Measurements from ENCODE around the gene BCL6B.

Gene BCL6B

DNA sequence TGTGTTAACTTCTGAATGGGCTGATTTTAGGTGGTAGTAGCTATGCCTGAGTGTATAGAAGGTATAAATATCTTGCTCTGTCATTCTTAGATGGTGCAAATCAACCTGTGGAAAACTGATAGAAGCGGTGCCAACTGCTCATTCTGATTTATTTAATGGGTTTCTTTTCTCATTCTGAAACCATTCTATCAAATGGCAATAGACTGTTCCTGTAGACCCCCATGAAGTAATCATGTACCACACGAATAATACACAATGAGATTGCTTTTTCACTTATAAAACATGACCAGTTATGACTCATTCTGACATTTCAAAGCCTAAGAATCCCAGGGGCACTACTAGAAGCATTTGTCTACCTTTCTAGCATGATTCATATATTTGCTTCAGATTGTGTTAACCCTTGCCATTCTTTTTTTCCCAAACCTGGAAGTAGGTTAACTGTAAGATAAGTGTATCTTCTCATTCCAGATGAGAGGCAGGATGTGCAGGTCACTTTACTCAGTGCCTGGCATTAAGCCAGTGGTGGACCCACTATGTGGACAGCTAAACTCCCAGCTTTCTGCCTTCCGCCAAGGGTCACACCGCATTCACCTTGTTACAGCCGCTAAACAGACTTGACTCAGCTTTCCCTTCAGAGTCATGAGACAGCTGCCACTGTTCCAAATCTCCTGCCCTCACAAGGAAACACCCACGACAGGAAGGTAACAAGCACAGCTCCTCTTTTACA lies 37.5 kb downstream of the BCL6B start:
- Mint-ChIP-seq H3K27ac (peak overlapping the region; percentile 96), H3K9me3 (no peaks in the 10 kb centered on the region), H3K4me3 (peak overlapping the region; percentile 69), H3K4me1 (peaks cover 26% of the 10 kb centered on the region), H3K27me3 (no peaks in the 10 kb centered on the region), H3K36me3 (no peaks in the 10 kb centered on the region)

DNA sequence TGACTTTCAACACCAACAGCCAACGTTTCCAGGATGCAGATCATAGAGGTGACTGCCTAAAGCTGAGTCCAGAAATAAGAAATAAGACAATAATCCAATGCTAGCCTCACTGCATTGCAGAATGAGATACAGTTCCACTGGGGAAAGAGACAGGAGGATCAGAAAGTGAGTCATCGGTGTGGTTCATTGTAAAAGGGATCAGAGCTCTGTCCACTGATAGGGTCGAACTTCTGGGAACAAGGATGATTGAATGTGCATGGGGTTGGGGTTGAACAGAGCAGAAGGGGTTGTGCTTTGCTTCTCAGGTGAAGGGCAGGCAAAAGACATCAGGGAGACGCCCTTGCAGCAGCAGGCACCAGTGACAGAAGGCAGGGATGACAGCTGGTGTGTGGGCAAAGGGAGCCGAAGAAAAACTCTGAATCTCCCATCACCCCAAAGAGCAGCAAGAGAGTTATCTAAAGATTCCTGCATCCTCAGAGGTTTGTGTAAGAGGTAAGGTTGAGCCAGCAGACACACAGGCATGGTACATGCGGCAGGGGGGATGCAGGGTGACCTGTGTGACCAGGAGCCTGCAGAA lies 40.8 kb downstream of the BCL6B start:
- peaks cover 26% of the 10 kb centered on the region for H3K4me1 Mint-ChIP-seq
- H3K27me3 Mint-ChIP-seq = no peaks in the 10 kb centered on the region
- H3K36me3 Mint-ChIP-seq = peaks cover 3% of the 10 kb centered on the region
- peaks cover 6% of the 10 kb centered on the region for H3K9me3 Mint-ChIP-seq
- no peak overlapping the region for H3K27ac Mint-ChIP-seq
- H3K4me3 Mint-ChIP-seq = no peak overlapping the region

DNA sequence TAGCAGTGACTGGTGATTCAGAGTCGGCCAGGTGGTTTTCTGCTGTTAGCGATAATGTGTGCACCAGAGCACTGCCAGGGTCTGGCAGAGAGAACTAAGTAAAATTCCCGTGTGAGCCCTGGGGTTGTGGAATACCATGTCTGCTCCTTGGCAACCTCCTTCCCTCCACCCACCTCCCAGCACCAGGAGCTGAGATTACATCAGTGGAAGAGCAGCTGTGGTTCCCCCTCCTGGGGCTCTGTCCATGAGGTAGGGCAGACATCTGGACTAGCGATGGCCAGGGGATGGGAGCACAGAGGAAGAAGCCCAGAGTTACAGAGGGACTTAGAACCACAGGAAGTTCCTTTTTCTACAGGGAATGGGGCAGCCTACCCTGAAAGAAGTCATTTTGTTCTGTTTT lies 41.4 kb downstream of the BCL6B start:
- no peak overlapping the region for H3K27ac Mint-ChIP-seq

DNA sequence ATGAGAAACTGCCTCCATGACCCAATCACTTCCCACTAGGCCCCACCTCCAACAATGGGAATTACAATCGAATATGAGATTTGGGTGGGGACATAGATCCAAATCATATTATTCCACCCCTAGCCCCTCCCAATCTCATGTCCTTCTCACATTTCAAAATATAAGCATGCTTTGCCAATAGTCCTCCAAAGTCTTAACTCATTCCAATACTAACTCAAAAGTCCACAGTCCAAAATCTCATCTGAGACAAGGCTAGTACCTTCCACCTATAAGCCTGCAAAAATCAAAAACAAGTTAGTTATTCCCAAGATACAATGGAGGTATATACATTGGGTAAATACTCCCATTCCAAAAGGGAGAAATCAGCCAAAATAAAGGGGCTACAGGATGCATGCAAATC lies 44.3 kb downstream of the BCL6B start:
- H3K4me1 Mint-ChIP-seq = peaks cover 3% of the 10 kb centered on the region
- H3K9me3 Mint-ChIP-seq = peaks cover 10% of the 10 kb centered on the region
- peaks cover 6% of the 10 kb centered on the region for H3K36me3 Mint-ChIP-seq
- H3K27ac Mint-ChIP-seq = no peak overlapping the region
- no peaks in the 10 kb centered on the region for H3K27me3 Mint-ChIP-seq
- no peak overlapping the region for H3K4me3 Mint-ChIP-seq

More for the DNA sequence above, 41.4 kb downstream of the BCL6B start:
- H3K4me1 Mint-ChIP-seq = peaks cover 19% of the 10 kb centered on the region
- H3K9me3 Mint-ChIP-seq = peaks cover 10% of the 10 kb centered on the region
- H3K4me3 Mint-ChIP-seq = no peak overlapping the region
- H3K36me3 Mint-ChIP-seq = peaks cover 6% of the 10 kb centered on the region
- no peaks in the 10 kb centered on the region for H3K27me3 Mint-ChIP-seq

DNA sequence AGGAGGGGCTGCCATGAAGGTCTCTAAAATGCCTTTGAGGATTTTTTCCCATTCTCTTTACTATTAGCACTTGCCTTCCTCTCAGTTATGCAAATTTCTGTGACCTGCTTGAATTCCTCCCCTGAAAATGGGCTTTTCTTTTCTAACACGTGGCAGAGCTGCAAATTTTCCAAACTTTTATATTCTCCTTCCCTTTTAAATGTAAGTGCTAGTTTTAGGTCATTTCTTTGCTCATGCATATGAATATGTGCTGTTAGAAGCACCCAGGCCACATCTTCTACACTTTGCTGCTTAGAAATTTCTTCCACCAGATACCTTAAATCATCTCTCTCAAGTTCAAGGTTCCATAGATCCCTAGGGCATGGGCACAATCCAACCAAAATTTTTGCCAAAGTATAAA lies 45.4 kb downstream of the BCL6B start:
- Mint-ChIP-seq H3K36me3 (peaks cover 6% of the 10 kb centered on the region), H3K4me1 (no peaks in the 10 kb centered on the region), H3K4me3 (no peak overlapping the region), H3K9me3 (peaks cover 10% of the 10 kb centered on the region), H3K27ac (no peak overlapping the region), H3K27me3 (no peaks in the 10 kb centered on the region)

DNA sequence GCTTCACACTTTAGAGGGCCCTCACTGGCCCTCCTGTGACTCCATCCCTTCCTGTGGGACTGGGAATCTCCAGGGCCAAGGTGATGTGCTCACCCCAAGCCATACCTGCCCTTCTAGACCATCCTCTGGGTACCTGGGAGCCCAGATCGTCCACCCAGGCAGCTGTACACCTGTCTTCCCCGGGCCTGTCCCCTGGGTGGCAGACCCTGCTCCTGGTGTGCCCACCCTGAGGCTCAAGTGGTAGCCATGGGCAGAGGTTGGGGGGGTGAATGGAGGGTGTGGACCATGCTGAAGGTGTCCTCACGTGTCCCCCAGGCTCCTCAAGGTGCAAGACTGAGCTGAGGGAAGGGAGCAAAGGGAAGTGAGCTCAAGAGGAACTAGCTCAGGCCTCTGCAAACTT lies 47.9 kb downstream of the BCL6B start:
- Mint-ChIP-seq H3K27ac (no peak overlapping the region), H3K4me3 (no peak overlapping the region), H3K36me3 (peaks cover 6% of the 10 kb centered on the region), H3K4me1 (no peaks in the 10 kb centered on the region), H3K27me3 (no peaks in the 10 kb centered on the region), H3K9me3 (peaks cover 10% of the 10 kb centered on the region)

DNA sequence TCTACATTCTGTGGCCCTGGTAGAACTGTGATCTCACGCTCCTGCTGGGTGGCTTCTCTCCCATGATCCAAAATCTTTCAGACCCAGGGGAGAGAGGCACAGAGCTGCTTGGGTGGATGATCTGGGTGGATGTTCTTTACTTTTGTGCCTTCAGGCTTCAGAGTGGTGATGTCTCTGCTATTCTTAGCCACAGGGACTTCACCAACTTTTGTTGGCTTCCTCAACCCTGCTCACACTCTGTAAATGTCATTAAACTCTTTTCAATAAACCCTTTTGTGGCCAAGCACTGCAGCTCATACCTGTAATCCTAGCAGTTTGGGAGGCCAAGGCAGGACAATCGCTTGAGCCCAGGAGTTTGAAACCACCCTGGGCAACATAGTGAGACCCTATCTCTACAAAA lies 49.6 kb downstream of the BCL6B start:
- Mint-ChIP-seq H3K4me1 (no peaks in the 10 kb centered on the region), H3K36me3 (peaks cover 6% of the 10 kb centered on the region), H3K9me3 (peaks cover 10% of the 10 kb centered on the region), H3K4me3 (no peak overlapping the region), H3K27ac (no peak overlapping the region), H3K27me3 (no peaks in the 10 kb centered on the region)

DNA sequence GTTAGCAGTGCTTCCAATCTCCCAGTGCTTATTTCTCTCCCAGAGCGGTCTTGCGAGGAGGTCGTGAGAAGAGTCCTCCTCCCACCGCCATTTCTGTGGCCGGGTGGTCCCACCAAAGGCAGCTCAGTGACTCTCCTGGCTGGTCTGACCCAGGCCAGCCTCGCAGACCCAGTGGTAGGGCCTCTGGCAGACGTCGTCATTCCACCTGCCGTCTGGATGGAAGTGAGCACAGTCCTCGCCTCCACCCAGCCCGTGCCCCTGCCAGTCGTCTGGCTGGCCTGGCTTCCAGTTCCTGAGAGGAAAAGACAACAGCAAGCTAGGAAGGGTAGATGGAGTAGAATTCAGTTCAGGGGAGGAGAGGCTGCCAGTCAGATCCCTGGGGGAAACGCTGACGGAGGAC lies 52.1 kb downstream of the BCL6B start:
- Mint-ChIP-seq H3K27ac (no peak overlapping the region), H3K4me1 (no peaks in the 10 kb centered on the region), H3K4me3 (no peak overlapping the region), H3K36me3 (no peaks in the 10 kb centered on the region), H3K27me3 (no peaks in the 10 kb centered on the region), H3K9me3 (no peaks in the 10 kb centered on the region)

DNA sequence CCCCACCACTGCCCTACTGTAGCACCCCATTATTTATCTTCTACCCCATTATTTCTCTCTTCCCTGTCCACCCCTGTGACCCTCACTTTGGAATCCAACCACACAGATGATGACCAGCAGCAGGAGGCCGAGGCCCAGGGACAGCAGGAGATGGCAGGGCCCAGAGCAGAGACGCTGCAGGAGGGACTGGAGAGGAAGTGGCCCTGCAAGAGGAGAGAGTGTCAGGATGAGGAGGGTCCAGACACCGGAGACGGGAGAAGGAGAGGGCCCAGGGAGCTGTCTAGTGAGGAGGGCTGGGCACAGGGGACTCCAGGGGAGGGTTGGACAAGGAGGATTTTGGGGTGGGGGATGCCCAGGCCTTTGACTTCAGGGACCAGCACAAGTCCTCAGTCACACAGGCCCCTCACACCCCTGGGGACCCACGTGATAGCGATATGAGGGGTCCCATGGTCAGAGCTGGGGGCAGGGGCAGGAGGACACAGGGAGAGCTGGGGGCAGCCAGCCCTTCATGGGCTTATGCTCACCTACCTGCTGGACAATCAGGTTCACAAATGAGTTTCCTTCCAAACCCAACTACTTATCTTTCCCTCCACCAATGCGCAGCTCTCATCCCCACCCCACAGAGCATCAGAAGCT lies 55.2 kb downstream of the BCL6B start:
- Mint-ChIP-seq H3K4me1 (peaks cover 18% of the 10 kb centered on the region), H3K27me3 (no peaks in the 10 kb centered on the region), H3K27ac (no peak overlapping the region), H3K4me3 (no peak overlapping the region), H3K9me3 (no peaks in the 10 kb centered on the region), H3K36me3 (no peaks in the 10 kb centered on the region)

DNA sequence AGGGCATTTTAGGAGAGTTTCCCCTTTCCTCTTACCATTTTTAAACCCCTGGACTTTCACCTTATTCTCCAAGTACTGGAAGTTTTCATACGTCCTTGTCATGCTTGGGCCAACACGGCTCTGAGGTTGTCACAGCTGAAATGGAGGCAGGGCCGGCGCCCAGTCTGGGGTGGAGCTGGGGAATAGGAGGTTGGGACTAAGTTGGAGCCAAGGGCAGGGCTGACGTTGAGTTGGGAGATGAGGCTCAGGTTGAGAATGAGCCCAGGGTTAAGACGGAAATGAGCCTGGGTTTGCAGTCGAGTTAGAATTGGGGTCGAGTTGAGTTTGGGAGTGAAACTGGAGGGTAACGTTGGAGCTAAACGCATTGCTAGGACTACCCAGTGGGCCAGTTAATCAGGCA lies 55.9 kb downstream of the BCL6B start:
- Mint-ChIP-seq H3K4me1 (peaks cover 23% of the 10 kb centered on the region), H3K9me3 (no peaks in the 10 kb centered on the region), H3K27ac (no peak overlapping the region), H3K27me3 (no peaks in the 10 kb centered on the region), H3K36me3 (no peaks in the 10 kb centered on the region), H3K4me3 (no peak overlapping the region)

All from activated naive CD4-positive, alpha-beta T cell treated with anti-CD3 and anti-CD28 coated beads, Interleukin-2, amount 50 U/mL, for 24 hours (primary cell).